ENCODE data around the gene PCDHA4. TPM values are rescaled to one million over a fixed set of nuclear protein-coding genes. Genes with fewer than 3 reads are reported as not detected.
"Not testable (repeated sequence)": the region's sequence is repeated elsewhere in the genome, so short reads cannot be mapped to it uniquely, and the experiment has no call there.

PCDHA4 gene
- under 1 TPM; 0.47 to 0.58 TPM for total RNA-seq

GRCh38 chr5:140806834-140807775, at the start of gene PCDHA4:
TSS of gene PCDHA4 (plus strand) at chr5:140807068.
- Histone ChIP-seq H3K4me3 (peak within 1 kb of the TSS; percentile 17), H3K27ac (no peak within 1 kb of the TSS), H3K36me3 (no peaks in the 10 kb centered on the region), H3K4me1 (no peaks in the 10 kb centered on the region), H3K9me3 (no peaks in the 10 kb centered on the region), H3K9ac (ENCODE audit: low read depth in 2 of 2, low read length in 2 of 2) (no peak within 1 kb of the TSS), H3K27me3 (no peaks in the 10 kb centered on the region)
- peak; percentile 41 for DNase-seq
- intact Hi-C loops (cut with DNase I), result no loop called here
- no peak for TF ChIP-seq CTCF (IDR thresholded peaks at IDR 0.05)

- H3K9me3 ChIP-seq, result peaks cover 16% of the 10 kb centered on the region
- no peaks in the 10 kb centered on the region for H3K36me3 ChIP-seq
- DNase-seq, result no peak
- H3K9ac ChIP-seq (ENCODE audit: low read depth in 2 of 2, low read length in 2 of 2), result no peak overlapping the region
- intact Hi-C loops (cut with DNase I), result no loop called here
- H3K27ac ChIP-seq, result no peak overlapping the region
- no peaks in the 10 kb centered on the region for H3K27me3 ChIP-seq
- no peaks in the 10 kb centered on the region for H3K4me1 ChIP-seq
- H3K4me3 ChIP-seq, result no peak overlapping the region
- TF ChIP-seq CTCF (IDR thresholded peaks at IDR 0.05), result no peak
Observed at GRCh38 chr5:140764177-140764973, 42.5 kb upstream of the PCDHA4 start.

- H3K36me3 ChIP-seq, result no peaks in the 10 kb centered on the region
- DNase-seq, result no peak
- peaks cover 16% of the 10 kb centered on the region for H3K9me3 ChIP-seq
- intact Hi-C loops (cut with DNase I), result no loop called here
- no peak overlapping the region for H3K4me3 ChIP-seq
- TF ChIP-seq CTCF (IDR thresholded peaks at IDR 0.05), result no peak
- H3K9ac ChIP-seq (ENCODE audit: low read depth in 2 of 2, low read length in 2 of 2), result no peak overlapping the region
- no peaks in the 10 kb centered on the region for H3K4me1 ChIP-seq
- no peaks in the 10 kb centered on the region for H3K27me3 ChIP-seq
- H3K27ac ChIP-seq, result no peak overlapping the region
Observed at GRCh38 chr5:140767444-140767843, 39.4 kb upstream of the PCDHA4 start.

GRCh38 chr5:140780512-140780911, 26.4 kb upstream of the PCDHA4 start:
- H3K4me3 ChIP-seq, result no peak overlapping the region
- no peaks in the 10 kb centered on the region for H3K36me3 ChIP-seq
- no peaks in the 10 kb centered on the region for H3K27me3 ChIP-seq
- TF ChIP-seq CTCF (IDR thresholded peaks at IDR 0.05), result no peak
- H3K9me3 ChIP-seq, result no peaks in the 10 kb centered on the region
- no peak overlapping the region for H3K27ac ChIP-seq
- intact Hi-C loops (cut with DNase I), result no loop called here
- H3K4me1 ChIP-seq, result no peaks in the 10 kb centered on the region
- no peak for DNase-seq
- no peak overlapping the region for H3K9ac ChIP-seq (ENCODE audit: low read depth in 2 of 2, low read length in 2 of 2)

GRCh38 chr5:140785905-140786686, 20.8 kb upstream of the PCDHA4 start, which contains the start of gene PCDHA1:
TSS of gene PCDHA1 (plus strand) at chr5:140786140.
- H3K27ac ChIP-seq, result no peak within 1 kb of the TSS
- no peaks in the 10 kb centered on the region for H3K9me3 ChIP-seq
- intact Hi-C loops (cut with DNase I), result no loop called here
- DNase-seq, result no peak
- no peaks in the 10 kb centered on the region for H3K4me1 ChIP-seq
- H3K27me3 ChIP-seq, result no peaks in the 10 kb centered on the region
- TF ChIP-seq CTCF (IDR thresholded peaks at IDR 0.05), result no peak
- H3K4me3 ChIP-seq, result no peak within 1 kb of the TSS
- no peak within 1 kb of the TSS for H3K9ac ChIP-seq (ENCODE audit: low read depth in 2 of 2, low read length in 2 of 2)
- H3K36me3 ChIP-seq, result no peaks in the 10 kb centered on the region

- DNase-seq; H3K4me1 ChIP-seq; H3K9ac ChIP-seq (ENCODE audit: low read depth in 2 of 2, low read length in 2 of 2); H3K9me3 ChIP-seq; H3K27ac ChIP-seq; H3K27me3 ChIP-seq; H3K4me3 ChIP-seq; intact Hi-C loops (cut with DNase I); H3K36me3 ChIP-seq: not testable (repeated sequence)
Observed at GRCh38 chr5:140787422-140787821, 19.4 kb upstream of the PCDHA4 start.

GRCh38 chr5:140787849-140788504, 18.9 kb upstream of the PCDHA4 start:
- H3K27ac ChIP-seq; H3K36me3 ChIP-seq; H3K4me3 ChIP-seq; intact Hi-C loops (cut with DNase I); H3K9me3 ChIP-seq; H3K4me1 ChIP-seq; DNase-seq; H3K27me3 ChIP-seq; H3K9ac ChIP-seq (ENCODE audit: low read depth in 2 of 2, low read length in 2 of 2): not testable (repeated sequence)
